ENCODE data around the gene MYO18B.

Gene MYO18B

DNA sequence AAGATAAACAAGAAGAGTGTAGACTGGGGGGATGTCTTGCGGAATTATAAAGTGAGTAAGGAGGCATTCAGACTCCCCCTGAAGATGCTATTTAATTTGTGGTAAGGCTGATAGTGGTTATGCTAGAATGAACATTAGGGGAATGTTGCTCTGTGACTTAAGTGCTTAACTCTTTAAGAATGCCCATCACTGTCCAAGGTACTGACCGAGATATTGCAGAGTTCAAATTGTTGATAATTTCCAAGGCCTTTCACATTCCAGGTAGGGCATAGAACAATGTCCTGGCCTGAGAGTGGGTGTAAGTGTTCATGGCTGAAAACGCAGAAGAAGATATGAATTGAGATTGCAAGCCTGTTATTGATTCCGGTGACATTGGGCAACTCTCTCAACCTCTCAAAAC is 337.0 kb downstream of the MYO18B start:
- TF ChIP-seq, protein P1, sequence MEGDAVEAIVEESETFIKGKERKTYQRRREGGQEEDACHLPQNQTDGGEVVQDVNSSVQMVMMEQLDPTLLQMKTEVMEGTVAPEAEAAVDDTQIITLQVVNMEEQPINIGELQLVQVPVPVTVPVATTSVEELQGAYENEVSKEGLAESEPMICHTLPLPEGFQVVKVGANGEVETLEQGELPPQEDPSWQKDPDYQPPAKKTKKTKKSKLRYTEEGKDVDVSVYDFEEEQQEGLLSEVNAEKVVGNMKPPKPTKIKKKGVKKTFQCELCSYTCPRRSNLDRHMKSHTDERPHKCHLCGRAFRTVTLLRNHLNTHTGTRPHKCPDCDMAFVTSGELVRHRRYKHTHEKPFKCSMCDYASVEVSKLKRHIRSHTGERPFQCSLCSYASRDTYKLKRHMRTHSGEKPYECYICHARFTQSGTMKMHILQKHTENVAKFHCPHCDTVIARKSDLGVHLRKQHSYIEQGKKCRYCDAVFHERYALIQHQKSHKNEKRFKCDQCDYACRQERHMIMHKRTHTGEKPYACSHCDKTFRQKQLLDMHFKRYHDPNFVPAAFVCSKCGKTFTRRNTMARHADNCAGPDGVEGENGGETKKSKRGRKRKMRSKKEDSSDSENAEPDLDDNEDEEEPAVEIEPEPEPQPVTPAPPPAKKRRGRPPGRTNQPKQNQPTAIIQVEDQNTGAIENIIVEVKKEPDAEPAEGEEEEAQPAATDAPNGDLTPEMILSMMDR (IDR thresholded peaks at IDR 0.05; ENCODE audit: insufficient read depth, low read length, poor library complexity, severe bottlenecking), result no peak
- H3K4me3 ChIP-seq (replicated peaks; ENCODE audit: low read depth, low read length), result no peak overlapping the region
- DNase-seq (ENCODE audit: extremely low read depth, insufficient read length), result no peak
- H3K27me3 ChIP-seq (replicated peaks; ENCODE audit: control insufficient read depth, insufficient read depth, low read length), result peaks cover under 1% of the 10 kb centered on the region
- H3K36me3 ChIP-seq (ENCODE audit: control insufficient read depth, insufficient read depth, low read length), result no peaks in the 10 kb centered on the region

All from GM06990 (cell line).